ENCODE measurements around the gene PSMD6. TPM values are rescaled to one million over a fixed set of nuclear protein-coding genes. Genes with fewer than 3 reads are reported as not detected.

Gene PSMD6
- total and polyA plus RNA-seq, 2 donors = 60.9 to 78.8 TPM

DNA sequence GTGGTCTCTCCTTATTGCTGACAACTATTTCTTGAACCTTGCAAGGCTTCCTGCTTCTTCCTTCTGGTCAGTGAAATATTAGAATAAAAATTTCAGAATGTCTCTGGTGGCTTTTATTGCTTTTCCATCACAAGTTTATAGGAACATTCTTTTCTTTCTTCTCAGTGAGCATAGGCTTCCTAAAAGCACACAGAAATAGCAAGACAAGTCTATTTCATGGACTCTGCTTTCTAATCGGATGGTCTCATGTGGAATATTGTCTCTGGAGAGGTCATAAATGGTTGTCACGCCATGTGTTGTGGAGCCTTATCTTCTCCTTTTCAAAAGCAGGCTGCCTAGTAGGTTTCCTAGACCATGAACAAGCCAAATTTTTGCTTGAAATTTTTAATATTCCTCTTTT is 9.8 kb upstream of the PSMD6 start:
- Histone ChIP-seq H3K36me3 (ENCODE audit: insufficient read depth) (no peaks in the 10 kb centered on the region), H3K4me3 (ENCODE audit: low read depth, low read length) (no peak overlapping the region), H3K27ac (ENCODE audit: low read depth) (no peak overlapping the region), H3K4me1 (ENCODE audit: insufficient read depth) (no peaks in the 10 kb centered on the region)
- WGBS = 79% methylated on average over 2 of the region's 2 CpGs
- no peak for DNase-seq (ENCODE audit: extremely low spot score)

DNA sequence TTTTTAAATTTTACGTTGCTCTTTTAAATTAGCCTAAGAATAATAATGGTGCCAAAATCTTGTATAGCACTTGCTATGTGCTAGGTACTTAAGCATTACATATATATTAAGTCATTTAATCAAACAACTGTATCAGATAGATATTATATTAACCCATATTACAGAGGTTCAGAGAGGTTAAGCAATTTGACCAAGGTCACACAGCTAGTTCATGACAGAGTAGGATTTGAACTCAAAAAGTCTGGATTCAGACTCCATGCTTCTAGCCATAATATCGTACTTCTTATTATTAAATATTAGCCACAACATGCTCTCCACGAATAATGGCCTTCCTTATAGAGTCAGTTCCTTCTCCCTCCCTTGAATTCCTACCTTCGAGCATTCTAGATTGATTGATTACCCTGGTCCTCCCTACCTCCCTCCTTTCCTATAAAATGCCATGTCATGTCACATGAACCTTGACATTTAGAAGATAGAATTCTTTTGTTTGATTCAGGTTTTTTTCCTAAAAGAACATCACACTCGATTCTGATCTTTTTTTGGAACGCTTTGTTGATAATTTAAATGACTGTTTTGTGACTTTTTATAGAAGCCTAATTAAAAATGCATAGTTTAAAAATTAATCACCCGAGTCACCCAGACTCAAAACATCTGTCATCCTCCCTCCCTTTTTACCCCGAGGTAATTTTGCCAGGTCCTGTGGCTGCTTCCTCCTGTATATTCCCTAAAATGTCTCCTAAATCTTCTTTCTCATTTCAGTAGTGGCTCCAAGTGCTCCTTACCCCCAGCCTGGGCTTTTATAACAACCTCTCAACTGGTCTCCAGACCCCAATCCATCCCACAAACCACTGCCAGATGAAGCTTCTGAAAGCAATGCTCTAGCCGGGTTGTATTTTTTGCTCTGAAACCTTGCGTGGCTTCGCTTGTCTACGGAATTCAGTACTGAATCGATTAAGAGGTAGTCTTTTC is 8.5 kb upstream of the PSMD6 start:
- no peaks in the 10 kb centered on the region for H3K4me1 ChIP-seq (ENCODE audit: insufficient read depth)
- no peak for DNase-seq (ENCODE audit: extremely low spot score)
- no peak overlapping the region for H3K27ac ChIP-seq (ENCODE audit: low read depth)
- 75% methylated on average over 13 of the region's 13 CpGs for WGBS
- no peak overlapping the region for H3K4me3 ChIP-seq (ENCODE audit: low read depth, low read length)
- no peaks in the 10 kb centered on the region for H3K36me3 ChIP-seq (ENCODE audit: insufficient read depth)

DNA sequence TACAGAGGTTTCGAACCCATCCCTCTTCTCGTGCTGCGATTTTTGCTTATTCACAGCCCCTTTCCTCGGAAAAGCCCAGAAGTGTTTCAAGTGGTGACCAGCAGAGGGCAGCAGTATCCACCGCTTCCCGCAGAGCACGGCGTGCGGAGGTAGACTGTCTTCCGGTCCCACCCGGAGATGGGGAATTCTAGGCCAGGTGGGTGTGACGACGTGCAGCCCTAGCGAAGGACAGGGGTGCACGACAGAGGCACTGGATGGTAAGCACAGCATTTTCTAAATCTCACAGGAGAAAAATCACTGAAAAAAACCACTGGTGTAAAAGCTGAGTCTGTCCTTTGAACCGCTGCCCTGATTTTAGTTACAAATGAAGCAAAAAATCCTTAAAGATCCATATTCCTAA is 7.4 kb upstream of the PSMD6 start:
- DNase-seq (ENCODE audit: extremely low spot score) = no peak
- WGBS = 4% methylated on average over 16 of the region's 16 CpGs
- H3K36me3 ChIP-seq (ENCODE audit: insufficient read depth) = no peaks in the 10 kb centered on the region
- H3K4me3 ChIP-seq (ENCODE audit: low read depth, low read length) = no peak overlapping the region
- H3K4me1 ChIP-seq (ENCODE audit: insufficient read depth) = no peaks in the 10 kb centered on the region
- no peak overlapping the region for H3K27ac ChIP-seq (ENCODE audit: low read depth)

DNA sequence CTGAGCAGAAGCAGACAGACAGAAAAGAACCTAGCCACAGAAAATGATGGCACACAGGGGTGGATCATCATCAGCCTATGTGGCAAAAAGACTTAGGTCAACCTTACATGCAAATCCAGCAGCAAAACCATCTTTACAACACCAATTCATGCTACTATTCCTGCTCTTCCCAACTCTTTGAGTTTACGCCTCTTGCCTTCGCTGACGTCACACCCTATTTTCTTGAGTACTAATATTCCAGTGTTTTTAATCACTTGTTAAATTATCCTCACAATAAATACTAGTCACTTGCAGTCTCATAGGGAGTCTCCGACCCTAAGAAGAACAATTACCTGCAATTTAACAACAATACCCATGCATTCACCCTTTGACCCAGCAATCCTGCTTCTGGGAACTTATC is 6.0 kb upstream of the PSMD6 start:
- WGBS = 94% methylated on average over 4 of the region's 4 CpGs
- Histone ChIP-seq H3K4me1 (ENCODE audit: insufficient read depth) (no peaks in the 10 kb centered on the region), H3K27ac (ENCODE audit: low read depth) (no peak overlapping the region), H3K36me3 (ENCODE audit: insufficient read depth) (no peaks in the 10 kb centered on the region), H3K4me3 (ENCODE audit: low read depth, low read length) (no peak overlapping the region)
- DNase-seq (ENCODE audit: extremely low spot score) = no peak

DNA sequence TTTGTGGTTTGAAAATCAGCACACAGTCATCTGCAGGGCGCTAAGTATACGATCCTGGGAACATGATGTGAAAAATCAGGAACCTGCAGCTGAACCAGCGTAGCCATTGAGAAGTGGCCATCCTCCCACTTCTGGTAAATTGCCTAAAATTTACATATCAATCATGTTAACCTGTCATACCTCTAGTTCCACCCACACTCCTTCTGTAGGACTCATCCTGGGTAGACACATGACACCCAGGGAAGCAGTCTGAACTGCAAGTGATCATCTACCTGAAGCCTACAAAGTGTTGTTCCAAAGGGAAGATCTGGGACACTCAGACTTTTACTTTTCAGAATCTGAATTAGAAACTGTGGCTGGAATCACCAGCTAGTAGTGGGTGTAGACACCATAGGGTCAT is 5.5 kb upstream of the PSMD6 start:
- no peak overlapping the region for H3K4me3 ChIP-seq (ENCODE audit: low read depth, low read length)
- no peaks in the 10 kb centered on the region for H3K36me3 ChIP-seq (ENCODE audit: insufficient read depth)
- no peak for DNase-seq (ENCODE audit: extremely low spot score)
- no peaks in the 10 kb centered on the region for H3K4me1 ChIP-seq (ENCODE audit: insufficient read depth)
- no peak overlapping the region for H3K27ac ChIP-seq (ENCODE audit: low read depth)
- WGBS = 90% methylated on average over 3 of the region's 3 CpGs

DNA sequence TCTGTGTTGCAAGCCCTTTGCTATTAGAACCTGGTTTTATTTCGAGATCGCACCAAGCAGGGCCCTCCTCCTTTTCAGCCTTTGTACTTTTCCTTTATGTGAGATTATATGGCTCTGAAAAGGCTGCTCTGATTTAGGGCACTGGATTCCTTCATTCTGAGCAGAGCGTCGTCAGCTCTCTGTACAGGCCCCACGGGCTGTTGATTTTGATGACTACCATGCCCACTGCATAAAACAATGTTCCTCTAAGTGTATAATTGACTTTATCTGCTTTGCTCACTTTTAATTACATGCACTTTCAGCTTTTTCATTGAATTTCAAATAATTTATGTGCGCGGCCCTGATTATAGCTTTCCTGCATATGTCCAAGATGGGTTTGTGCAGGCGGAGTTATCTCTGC is 4.4 kb upstream of the PSMD6 start:
- Histone ChIP-seq H3K4me3 (ENCODE audit: low read depth, low read length) (no peak overlapping the region), H3K27ac (ENCODE audit: low read depth) (no peak overlapping the region), H3K36me3 (ENCODE audit: insufficient read depth) (no peaks in the 10 kb centered on the region), H3K4me1 (ENCODE audit: insufficient read depth) (no peaks in the 10 kb centered on the region)
- DNase-seq (ENCODE audit: extremely low spot score) = no peak
- 76% methylated on average over 8 of the region's 8 CpGs for WGBS

DNA sequence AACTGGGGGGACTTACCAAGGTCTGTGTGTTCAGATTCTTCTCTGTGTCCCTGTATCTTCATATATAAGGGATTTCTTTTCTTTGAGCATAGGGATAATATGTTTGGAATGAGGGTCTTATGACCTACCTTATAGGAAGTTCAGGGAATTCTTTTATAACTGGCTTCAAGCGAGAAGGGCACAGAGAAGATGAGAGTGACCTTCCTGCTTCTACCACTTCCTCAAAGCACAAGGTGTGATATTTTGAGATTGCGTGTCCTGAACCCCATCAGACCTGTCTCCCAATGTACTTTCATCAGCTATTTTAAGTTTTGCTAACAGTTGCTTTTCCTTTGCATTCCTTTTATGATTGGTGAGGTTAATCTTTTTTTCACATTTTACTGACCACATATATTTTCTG is 3.1 kb upstream of the PSMD6 start:
- 82% methylated on average over 2 of the region's 2 CpGs for WGBS
- no peak for DNase-seq (ENCODE audit: extremely low spot score)

DNA sequence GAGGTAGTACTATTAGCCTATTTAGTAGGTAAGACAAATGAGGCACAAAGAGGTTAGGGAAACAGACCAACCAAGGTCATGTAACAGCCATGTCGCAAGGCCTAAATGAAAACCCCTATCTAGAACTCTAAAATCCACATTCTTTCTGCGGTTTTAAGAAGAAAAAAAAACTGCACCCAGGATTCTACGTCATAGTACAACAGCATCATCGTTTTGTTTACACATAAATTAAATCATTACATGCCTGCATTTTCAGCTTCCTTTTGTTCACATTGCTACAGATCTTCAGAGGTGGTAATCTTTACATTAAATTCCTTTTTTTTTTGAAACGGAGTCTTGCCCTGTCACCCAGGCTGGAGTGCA is 548 bp upstream of the PSMD6 start:
- no peaks in the 10 kb centered on the region for H3K36me3 ChIP-seq (ENCODE audit: insufficient read depth)
- no peak for DNase-seq (ENCODE audit: extremely low spot score)
- H3K27ac ChIP-seq (ENCODE audit: low read depth) = no peak overlapping the region
- no peak overlapping the region for H3K4me3 ChIP-seq (ENCODE audit: low read depth, low read length)
- WGBS = 66% methylated on average over 5 of the region's 5 CpGs
- no peaks in the 10 kb centered on the region for H3K4me1 ChIP-seq (ENCODE audit: insufficient read depth)

More for the DNA sequence above, 3.1 kb upstream of the PSMD6 start:
- H3K4me1 ChIP-seq (ENCODE audit: insufficient read depth) = no peaks in the 10 kb centered on the region
- no peak overlapping the region for H3K4me3 ChIP-seq (ENCODE audit: low read depth, low read length)
- H3K36me3 ChIP-seq (ENCODE audit: insufficient read depth) = no peaks in the 10 kb centered on the region
- H3K27ac ChIP-seq (ENCODE audit: low read depth) = no peak overlapping the region

DNA sequence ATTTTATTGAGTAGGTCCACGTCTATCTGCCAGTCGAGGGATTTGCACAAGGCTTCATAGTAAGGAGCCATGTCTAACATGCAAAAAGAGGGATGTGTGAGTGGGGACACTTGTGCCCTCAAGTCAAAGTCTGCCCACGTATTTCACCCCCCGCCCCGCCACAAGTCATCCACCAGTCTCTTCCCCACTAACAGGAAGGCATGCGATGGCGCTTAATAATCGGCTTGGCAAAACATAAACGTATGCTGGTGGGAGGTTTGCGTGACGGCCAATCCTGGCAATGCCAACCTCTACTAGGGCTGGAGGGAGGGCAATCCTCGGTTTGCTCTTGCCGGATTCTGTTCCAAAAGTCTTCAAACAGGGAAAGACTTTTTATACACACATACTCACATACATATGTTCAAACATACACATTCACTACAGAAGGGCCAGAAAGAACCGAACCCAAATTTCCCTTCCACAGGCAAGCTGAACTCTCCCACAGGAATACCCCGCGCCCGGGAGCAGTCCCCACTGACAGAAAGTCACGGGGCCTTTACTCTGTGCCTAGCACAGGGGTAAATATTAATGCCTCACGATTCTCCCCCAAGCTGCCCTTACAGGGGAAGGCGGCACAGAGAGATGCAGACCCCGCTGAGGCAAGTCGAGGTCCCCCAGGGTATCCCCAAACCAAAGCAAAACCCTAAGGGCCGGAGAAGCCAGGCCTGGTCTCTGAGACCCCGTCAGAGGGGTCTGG is 675 bp downstream of the PSMD6 start:
- Histone ChIP-seq H3K36me3 (ENCODE audit: insufficient read depth) (peaks cover 3% of the 10 kb centered on the region), H3K4me3 (ENCODE audit: low read depth, low read length) (peak overlapping the region; percentile 89), H3K27ac (ENCODE audit: low read depth) (peak overlapping the region; percentile 51), H3K4me1 (ENCODE audit: insufficient read depth) (no peaks in the 10 kb centered on the region)
- DNase-seq (ENCODE audit: extremely low spot score) = no peak
- WGBS = 19% methylated on average over 24 of the region's 24 CpGs

DNA sequence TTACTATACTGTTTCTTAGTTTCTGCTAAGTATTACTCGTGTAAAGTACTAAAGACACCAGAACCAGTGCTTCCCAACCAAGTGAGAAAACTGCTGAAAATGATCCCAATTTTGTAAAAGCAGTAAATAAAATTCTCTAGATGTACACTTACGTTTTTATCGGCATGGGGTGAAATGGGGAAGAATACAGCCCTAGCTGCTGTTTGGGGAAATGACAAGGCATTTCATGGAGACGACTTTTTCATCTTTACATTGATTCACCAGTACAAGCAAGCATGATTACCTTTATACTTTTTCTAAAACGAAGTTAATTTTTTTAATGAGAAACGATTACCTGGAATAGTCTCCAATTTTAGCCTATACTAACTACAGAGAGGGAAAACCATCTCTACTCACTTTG is 1.4 kb downstream of the PSMD6 start:
- H3K4me3 ChIP-seq (ENCODE audit: low read depth, low read length) = no peak overlapping the region
- 83% methylated on average over 6 of the region's 6 CpGs for WGBS
- no peak for DNase-seq (ENCODE audit: extremely low spot score)
- no peak overlapping the region for H3K27ac ChIP-seq (ENCODE audit: low read depth)
- H3K4me1 ChIP-seq (ENCODE audit: insufficient read depth) = no peaks in the 10 kb centered on the region
- H3K36me3 ChIP-seq (ENCODE audit: insufficient read depth) = peaks cover 3% of the 10 kb centered on the region

DNA sequence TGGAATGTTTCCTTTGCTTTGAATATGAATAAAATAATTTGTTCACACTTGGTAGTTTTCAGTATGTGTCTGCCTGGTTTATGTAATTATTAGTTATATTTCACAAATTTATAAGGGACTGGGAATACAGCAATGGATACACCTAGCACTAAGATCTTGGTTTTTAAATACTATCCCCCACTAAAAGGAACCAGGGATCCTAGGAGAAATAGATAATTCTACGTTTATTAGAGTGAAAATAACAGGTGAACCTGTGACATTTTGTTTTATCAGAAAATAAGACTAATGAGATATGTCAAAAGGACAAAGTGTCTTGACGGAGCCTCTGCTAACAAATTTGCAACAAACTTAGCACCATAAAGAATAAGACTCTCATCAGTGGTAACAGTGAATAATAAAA is 3.4 kb downstream of the PSMD6 start:
- WGBS = 88% methylated on average over 2 of the region's 2 CpGs
- no peak overlapping the region for H3K27ac ChIP-seq (ENCODE audit: low read depth)
- no peak for DNase-seq (ENCODE audit: extremely low spot score)
- no peak overlapping the region for H3K4me3 ChIP-seq (ENCODE audit: low read depth, low read length)
- no peaks in the 10 kb centered on the region for H3K4me1 ChIP-seq (ENCODE audit: insufficient read depth)
- peaks cover 4% of the 10 kb centered on the region for H3K36me3 ChIP-seq (ENCODE audit: insufficient read depth)

DNA sequence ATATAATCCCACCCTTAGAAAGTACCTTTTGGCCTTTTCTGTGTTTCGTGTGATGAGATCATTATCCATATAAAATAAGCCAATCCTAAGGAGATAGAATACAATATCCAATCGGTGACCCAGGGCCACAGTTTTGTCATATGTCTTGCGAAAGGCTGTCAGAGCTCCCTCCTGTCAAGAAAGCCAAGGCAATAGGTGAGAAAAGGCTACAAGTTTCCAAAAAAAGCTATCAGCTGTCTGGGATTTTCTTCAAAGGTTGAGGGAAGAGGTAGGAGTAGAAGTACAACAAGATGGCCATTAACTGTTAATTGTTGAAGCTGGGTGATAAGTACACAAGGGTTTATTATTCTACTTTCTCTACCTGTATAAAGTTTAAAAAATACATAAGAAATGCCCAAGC is 4.0 kb downstream of the PSMD6 start:
- no peak for DNase-seq (ENCODE audit: extremely low spot score)
- 87% methylated on average over 3 of the region's 3 CpGs for WGBS
- Histone ChIP-seq H3K4me1 (ENCODE audit: insufficient read depth) (no peaks in the 10 kb centered on the region), H3K36me3 (ENCODE audit: insufficient read depth) (peaks cover 4% of the 10 kb centered on the region), H3K4me3 (ENCODE audit: low read depth, low read length) (no peak overlapping the region), H3K27ac (ENCODE audit: low read depth) (no peak overlapping the region)

DNA sequence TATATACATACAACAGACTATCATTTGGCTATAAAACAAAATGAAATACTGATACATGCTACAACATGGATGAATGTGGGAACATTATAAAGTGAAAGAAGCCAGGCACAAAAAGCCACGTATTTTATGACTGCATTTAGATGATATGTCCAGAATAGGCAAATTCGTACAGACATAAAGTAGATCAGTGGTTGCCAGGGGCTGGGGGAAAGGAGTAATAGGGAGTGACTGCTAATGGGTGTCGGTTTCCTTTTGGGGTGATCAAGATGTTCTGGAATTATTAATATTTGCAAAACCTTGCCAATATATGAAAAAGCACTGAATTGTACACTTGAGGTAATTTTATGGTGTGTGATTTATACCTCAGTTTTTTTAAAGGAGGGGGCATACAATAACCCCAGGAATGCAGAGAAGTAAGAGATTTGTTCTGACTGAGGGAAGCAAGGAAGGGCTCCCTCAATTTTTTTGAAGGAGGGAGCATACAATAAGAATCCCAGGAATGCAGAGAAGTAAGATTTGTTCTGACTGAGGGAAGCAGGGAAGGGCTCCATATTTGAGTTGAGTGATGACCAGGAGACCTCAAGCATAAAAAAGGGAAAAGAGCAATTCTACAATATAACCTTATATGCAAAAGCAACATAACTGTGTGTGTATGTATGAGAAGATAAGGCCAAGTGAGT is 6.2 kb downstream of the PSMD6 start:
- Histone ChIP-seq H3K4me1 (ENCODE audit: insufficient read depth) (no peaks in the 10 kb centered on the region), H3K4me3 (ENCODE audit: low read depth, low read length) (no peak overlapping the region), H3K27ac (ENCODE audit: low read depth) (no peak overlapping the region), H3K36me3 (ENCODE audit: insufficient read depth) (peaks cover 8% of the 10 kb centered on the region)
- no peak for DNase-seq (ENCODE audit: extremely low spot score)
- WGBS = 75% methylated on average over 3 of the region's 3 CpGs

DNA sequence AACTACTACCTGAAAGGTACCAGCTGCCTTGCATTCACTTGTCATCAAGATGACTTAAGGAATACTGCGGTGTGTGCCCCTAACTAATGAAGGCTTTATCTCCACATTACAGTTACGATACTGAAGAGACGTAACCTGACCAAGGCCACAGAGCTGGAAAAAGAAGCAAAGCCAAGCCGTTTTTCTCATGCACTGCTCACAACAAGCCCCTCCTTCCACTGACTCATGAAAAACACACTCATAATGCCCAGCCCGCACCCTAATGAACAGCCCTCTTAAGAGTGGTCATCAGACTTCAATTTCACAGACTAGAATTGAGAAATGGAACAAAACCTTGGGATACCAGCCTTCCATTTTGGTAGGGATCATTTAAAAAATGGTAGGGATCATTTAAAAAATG is 11.6 kb downstream of the PSMD6 start:
- Histone ChIP-seq H3K36me3 (ENCODE audit: insufficient read depth) (peaks cover 5% of the 10 kb centered on the region), H3K4me3 (ENCODE audit: low read depth, low read length) (no peak overlapping the region), H3K4me1 (ENCODE audit: insufficient read depth) (no peaks in the 10 kb centered on the region), H3K27ac (ENCODE audit: low read depth) (no peak overlapping the region)
- WGBS = 74% methylated on average over 5 of the region's 5 CpGs
- no peak for DNase-seq (ENCODE audit: extremely low spot score)
